HEK293 (cell line): ENCODE results near the gene RAET1G.

Experiments
- YY1 ChIP-seq: fragments of 450-650 bp; formaldehyde crosslinking; IDR thresholded peaks from 2 replicates; pipeline ENCODE4 v1.5.1; 2018; ENCODE audit warnings: missing biosample characterization, missing genetic modification characterization
- ZBTB17 ChIP-seq: fragments of 450-650 bp; formaldehyde crosslinking; IDR thresholded peaks from 2 replicates; pipeline ENCODE4 v1.5.1; 2016; ENCODE audit warnings: missing biosample characterization, missing genetic modification characterization
- ZBTB21 ChIP-seq: fragments of 450-650 bp; formaldehyde crosslinking; IDR thresholded peaks from 2 replicates; pipeline ENCODE4 v1.5.1; 2017; ENCODE audit warnings: missing biosample characterization, missing genetic modification characterization
- ZNF138 ChIP-seq: fragments of 450-650 bp; formaldehyde crosslinking; IDR thresholded peaks from 2 replicates; pipeline ENCODE4 v1.5.1; 2016; ENCODE audit warnings: missing biosample characterization, missing genetic modification characterization, borderline replicate concordance
- ZNF239 ChIP-seq: fragments of 450-650 bp; formaldehyde crosslinking; IDR thresholded peaks from 2 replicates; pipeline ENCODE4 v1.5.1; 2016; ENCODE audit warnings: missing biosample characterization, missing genetic modification characterization
- ZNF248 ChIP-seq: fragments of 450-650 bp; formaldehyde crosslinking; IDR thresholded peaks from 2 replicates; pipeline ENCODE4 v1.5.1; 2017; ENCODE audit warnings: missing biosample characterization, missing genetic modification characterization
- ZNF311 ChIP-seq: fragments of 450-650 bp; formaldehyde crosslinking; IDR thresholded peaks from 2 replicates; pipeline ENCODE4 v1.5.1; 2017; ENCODE audit warnings: missing biosample characterization, missing genetic modification characterization, borderline replicate concordance
- ZNF324 ChIP-seq: fragments of 450-650 bp; formaldehyde crosslinking; IDR thresholded peaks from 2 replicates; pipeline ENCODE4 v1.5.1; 2016; ENCODE audit warnings: missing biosample characterization, missing genetic modification characterization
- ZNF48 ChIP-seq: fragments of 450-650 bp; formaldehyde crosslinking; IDR thresholded peaks from 2 replicates; pipeline ENCODE4 v1.5.1; 2016; ENCODE audit warnings: missing biosample characterization, missing genetic modification characterization
- ZNF623 ChIP-seq: fragments of 450-650 bp; formaldehyde crosslinking; IDR thresholded peaks from 2 replicates; pipeline ENCODE4 v1.5.1; 2016; ENCODE audit warnings: missing biosample characterization, missing genetic modification characterization
- TF ChIP-seq, protein P1 (sequence below): fragments of 450-650 bp; formaldehyde crosslinking; IDR thresholded peaks from 2 replicates; pipeline ENCODE4 v1.5.1; 2016; ENCODE audit warnings: missing biosample characterization, missing genetic modification characterization
- TF ChIP-seq, protein P2 (sequence below): sonication (generic); formaldehyde crosslinking; IDR thresholded peaks from 2 replicates; pipeline ENCODE4 v1.8.1; 2022; ENCODE audit warnings: mild to moderate bottlenecking, moderate library complexity, missing genetic modification reagents

DNA sequence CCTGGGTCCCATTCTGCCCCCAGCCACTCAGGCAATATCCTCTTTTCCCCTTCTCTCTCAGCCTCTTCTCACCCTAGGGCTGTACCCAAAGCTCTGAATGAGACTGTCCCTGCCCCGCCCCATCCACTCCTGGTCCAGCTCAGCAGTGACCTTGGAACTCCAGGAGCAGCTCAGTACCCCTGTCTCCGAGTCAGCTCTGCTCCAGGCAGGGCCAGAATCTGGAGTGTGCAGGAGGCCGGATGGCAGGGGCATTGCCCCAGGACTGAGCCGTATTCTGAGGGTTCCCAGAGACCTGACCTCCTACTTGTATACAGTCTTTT, 2.0 kb upstream of the RAET1G start:
- TF ChIP-seq, protein P1, sequence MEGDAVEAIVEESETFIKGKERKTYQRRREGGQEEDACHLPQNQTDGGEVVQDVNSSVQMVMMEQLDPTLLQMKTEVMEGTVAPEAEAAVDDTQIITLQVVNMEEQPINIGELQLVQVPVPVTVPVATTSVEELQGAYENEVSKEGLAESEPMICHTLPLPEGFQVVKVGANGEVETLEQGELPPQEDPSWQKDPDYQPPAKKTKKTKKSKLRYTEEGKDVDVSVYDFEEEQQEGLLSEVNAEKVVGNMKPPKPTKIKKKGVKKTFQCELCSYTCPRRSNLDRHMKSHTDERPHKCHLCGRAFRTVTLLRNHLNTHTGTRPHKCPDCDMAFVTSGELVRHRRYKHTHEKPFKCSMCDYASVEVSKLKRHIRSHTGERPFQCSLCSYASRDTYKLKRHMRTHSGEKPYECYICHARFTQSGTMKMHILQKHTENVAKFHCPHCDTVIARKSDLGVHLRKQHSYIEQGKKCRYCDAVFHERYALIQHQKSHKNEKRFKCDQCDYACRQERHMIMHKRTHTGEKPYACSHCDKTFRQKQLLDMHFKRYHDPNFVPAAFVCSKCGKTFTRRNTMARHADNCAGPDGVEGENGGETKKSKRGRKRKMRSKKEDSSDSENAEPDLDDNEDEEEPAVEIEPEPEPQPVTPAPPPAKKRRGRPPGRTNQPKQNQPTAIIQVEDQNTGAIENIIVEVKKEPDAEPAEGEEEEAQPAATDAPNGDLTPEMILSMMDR, result no peak
- no peak for TF ChIP-seq ZBTB21 (tag by site-specific recombination)
- no peak for TF ChIP-seq YY1
- TF ChIP-seq ZNF623 (tag by site-specific recombination), result no peak
- TF ChIP-seq ZNF138 (tag by site-specific recombination), result no peak
- TF ChIP-seq ZNF311 (tag by site-specific recombination), result no peak
- no peak for TF ChIP-seq ZNF48 (tag by site-specific recombination)
- TF ChIP-seq, protein P2, sequence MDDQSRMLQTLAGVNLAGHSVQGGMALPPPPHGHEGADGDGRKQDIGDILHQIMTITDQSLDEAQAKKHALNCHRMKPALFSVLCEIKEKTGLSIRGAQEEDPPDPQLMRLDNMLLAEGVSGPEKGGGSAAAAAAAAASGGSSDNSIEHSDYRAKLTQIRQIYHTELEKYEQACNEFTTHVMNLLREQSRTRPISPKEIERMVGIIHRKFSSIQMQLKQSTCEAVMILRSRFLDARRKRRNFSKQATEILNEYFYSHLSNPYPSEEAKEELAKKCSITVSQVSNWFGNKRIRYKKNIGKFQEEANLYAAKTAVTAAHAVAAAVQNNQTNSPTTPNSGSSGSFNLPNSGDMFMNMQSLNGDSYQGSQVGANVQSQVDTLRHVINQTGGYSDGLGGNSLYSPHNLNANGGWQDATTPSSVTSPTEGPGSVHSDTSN (CRISPR knock-in tag), result no peak
- TF ChIP-seq ZBTB17 (tag by site-specific recombination), result no peak
- no peak for TF ChIP-seq ZNF248 (tag by site-specific recombination)
- TF ChIP-seq ZNF239 (tag by site-specific recombination), result no peak
- TF ChIP-seq ZNF324 (tag by site-specific recombination), result no peak
